ENCODE data around the gene FASTKD1.

DNA sequence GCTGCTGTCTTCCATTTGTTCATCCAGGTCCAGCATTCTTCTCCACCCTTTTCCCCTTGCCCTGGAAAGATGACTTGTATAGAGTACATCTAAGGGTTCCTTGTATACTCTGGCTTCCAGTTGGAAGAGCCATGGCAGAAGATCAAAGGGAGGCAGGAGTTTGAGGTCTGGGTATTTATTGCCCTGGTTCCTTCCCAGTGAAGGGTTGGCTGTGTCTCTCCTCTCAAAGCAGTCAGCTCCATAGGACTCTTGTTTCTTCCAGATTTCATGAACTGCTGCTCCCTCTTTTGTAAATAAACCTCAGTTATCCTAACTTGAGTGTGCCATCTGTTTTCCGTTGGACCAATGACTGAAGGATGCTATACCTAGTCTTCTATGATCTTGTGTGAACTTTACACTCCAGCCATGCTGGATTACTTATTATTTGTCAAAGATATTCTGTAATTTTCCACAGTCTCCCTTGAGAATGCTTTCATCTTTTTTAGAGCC is 88.0 kb downstream of the FASTKD1 start:
- no peak for TF ChIP-seq POLR2A (IDR thresholded peaks at IDR 0.05)
- TF ChIP-seq, protein P1, sequence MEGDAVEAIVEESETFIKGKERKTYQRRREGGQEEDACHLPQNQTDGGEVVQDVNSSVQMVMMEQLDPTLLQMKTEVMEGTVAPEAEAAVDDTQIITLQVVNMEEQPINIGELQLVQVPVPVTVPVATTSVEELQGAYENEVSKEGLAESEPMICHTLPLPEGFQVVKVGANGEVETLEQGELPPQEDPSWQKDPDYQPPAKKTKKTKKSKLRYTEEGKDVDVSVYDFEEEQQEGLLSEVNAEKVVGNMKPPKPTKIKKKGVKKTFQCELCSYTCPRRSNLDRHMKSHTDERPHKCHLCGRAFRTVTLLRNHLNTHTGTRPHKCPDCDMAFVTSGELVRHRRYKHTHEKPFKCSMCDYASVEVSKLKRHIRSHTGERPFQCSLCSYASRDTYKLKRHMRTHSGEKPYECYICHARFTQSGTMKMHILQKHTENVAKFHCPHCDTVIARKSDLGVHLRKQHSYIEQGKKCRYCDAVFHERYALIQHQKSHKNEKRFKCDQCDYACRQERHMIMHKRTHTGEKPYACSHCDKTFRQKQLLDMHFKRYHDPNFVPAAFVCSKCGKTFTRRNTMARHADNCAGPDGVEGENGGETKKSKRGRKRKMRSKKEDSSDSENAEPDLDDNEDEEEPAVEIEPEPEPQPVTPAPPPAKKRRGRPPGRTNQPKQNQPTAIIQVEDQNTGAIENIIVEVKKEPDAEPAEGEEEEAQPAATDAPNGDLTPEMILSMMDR (IDR thresholded peaks at IDR 0.05) = no peak

All from Peyer's patch (tissue), 4 donors.